Spinal cord (tissue), 10 donors: ENCODE measurements around the gene MARK3. TPM values are rescaled to one million over a fixed set of nuclear protein-coding genes. Genes with fewer than 3 reads are reported as not detected.
A peak's percentile ranks its signal among the peaks of the same experiment; 100 is the strongest.

ENCODE experiments used
- DNase-seq, 6 donors: peaks; one replicate each; pipeline versions ENCODE4 v3.0.0 to v3.0.0-alpha.2; 2013 to 2015; ENCODE audit warnings: low spot score in 6 of 6, low read depth in 4 of 6
- H3K27ac ChIP-seq: one replicate; pipeline ENCODE4 v1.5.1; 2013; ENCODE audit warnings: low read depth, low read length, control low read depth
- H3K27me3 ChIP-seq: one replicate; pipeline ENCODE4 v1.6.1; 2013; ENCODE audit warnings: low read length; ENCODE audit not compliant: control insufficient read depth, insufficient read depth
- H3K36me3 ChIP-seq: one replicate; pipeline ENCODE4 v1.6.1; 2013; ENCODE audit warnings: low read length; ENCODE audit not compliant: control insufficient read depth, insufficient read depth
- H3K4me1 ChIP-seq: one replicate; pipeline ENCODE4 v1.6.1; 2013; ENCODE audit warnings: low read length; ENCODE audit not compliant: control insufficient read depth, insufficient read depth
- H3K4me3 ChIP-seq: one replicate; pipeline ENCODE4 v1.5.1; 2013; ENCODE audit warnings: low read depth, low read length, control low read depth
- H3K9me3 ChIP-seq: one replicate; pipeline ENCODE4 v1.6.1; 2013; ENCODE audit warnings: low read length; ENCODE audit not compliant: control insufficient read depth, insufficient read depth
- WGBS: methylation state at CpG from one replicate; pipeline ENCODE4 v1.1.5; 2013; ENCODE audit warnings: missing lambda C conversion rate; ENCODE audit not compliant: insufficient coverage; 5-methylcytosine and 5-hydroxymethylcytosine counted together
- polyA plus RNA-seq, 2 donors: library from polyadenylated mRNA; unstranded; fragments of 120-200 nt; gene quantifications; one replicate each; pipeline ENCODE4 v1.2.1, GENCODE V29; 2013; ENCODE audit not compliant: insufficient read length in 2 of 2
- total RNA-seq, 2 donors: library from RNA; depleted of rRNA in 1 of 2; stranded (reverse); fragments of 120-200 nt in 1 of 2; fragments of >200 nt in 1 of 2; gene quantifications; one replicate each; pipeline versions ENCODE4 v1.2.3 to v1.2.4, GENCODE V29; 2013 to 2014
- donor health status: healthy.

Gene MARK3
- total and polyA plus RNA-seq, 4 donors, result 102 to 155 (median 124) TPM

- Histone ChIP-seq H3K27me3 (no peaks in the 10 kb centered on the region), H3K4me1 (peaks cover 3% of the 10 kb centered on the region), H3K9me3 (no peaks in the 10 kb centered on the region), H3K27ac (no peak overlapping the region), H3K4me3 (no peak overlapping the region), H3K36me3 (peaks cover 25% of the 10 kb centered on the region)
- no peak for DNase-seq
- WGBS, result 57% methylated on average over 2 of the region's 9 CpGs
Observed at GRCh38 chr14:103404032-103404918, 19.1 kb downstream of the MARK3 start.

GRCh38 chr14:103404920-103405319 is 19.7 kb downstream of the MARK3 start:
- 86% methylated on average over 2 of the region's 7 CpGs for WGBS
- no peak for DNase-seq
- Histone ChIP-seq H3K4me3 (no peak overlapping the region), H3K9me3 (no peaks in the 10 kb centered on the region), H3K36me3 (peaks cover 25% of the 10 kb centered on the region), H3K27ac (no peak overlapping the region), H3K27me3 (no peaks in the 10 kb centered on the region), H3K4me1 (peaks cover 3% of the 10 kb centered on the region)

- DNase-seq, result peak in 1 of 6 donors; percentile 47
- H3K27ac ChIP-seq, result no peak overlapping the region
- peaks cover 36% of the 10 kb centered on the region for H3K36me3 ChIP-seq
- no peaks in the 10 kb centered on the region for H3K9me3 ChIP-seq
- no peaks in the 10 kb centered on the region for H3K27me3 ChIP-seq
- H3K4me1 ChIP-seq, result peaks cover 3% of the 10 kb centered on the region
- no peak overlapping the region for H3K4me3 ChIP-seq
- 75% methylated on average over 5 of the region's 7 CpGs for WGBS
Observed at GRCh38 chr14:103408491-103409155, 23.4 kb downstream of the MARK3 start.

GRCh38 chr14:103416916-103417315 is 31.7 kb downstream of the MARK3 start:
- no peak for DNase-seq
- 75% methylated on average over 2 of the region's 2 CpGs for WGBS

GRCh38 chr14:103418481-103418818 is 33.2 kb downstream of the MARK3 start:
- DNase-seq, result no peak
- peaks cover 8% of the 10 kb centered on the region for H3K36me3 ChIP-seq
- no CpG with 5 or more reads among the region's 3 CpGs for WGBS
- no peak overlapping the region for H3K27ac ChIP-seq
- H3K4me3 ChIP-seq, result no peak overlapping the region
- no peaks in the 10 kb centered on the region for H3K9me3 ChIP-seq
- no peaks in the 10 kb centered on the region for H3K27me3 ChIP-seq
- H3K4me1 ChIP-seq, result no peaks in the 10 kb centered on the region

More at GRCh38 chr14:103416916-103417315, 31.7 kb downstream of the MARK3 start:
- no peaks in the 10 kb centered on the region for H3K4me1 ChIP-seq
- no peak overlapping the region for H3K27ac ChIP-seq
- H3K9me3 ChIP-seq, result no peaks in the 10 kb centered on the region
- H3K36me3 ChIP-seq, result peaks cover 14% of the 10 kb centered on the region
- no peak overlapping the region for H3K4me3 ChIP-seq
- H3K27me3 ChIP-seq, result no peaks in the 10 kb centered on the region

GRCh38 chr14:103421556-103421955 is 36.3 kb downstream of the MARK3 start:
- no CpG with 5 or more reads among the region's 3 CpGs for WGBS
- Histone ChIP-seq H3K27ac (no peak overlapping the region), H3K4me3 (no peak overlapping the region), H3K9me3 (no peaks in the 10 kb centered on the region), H3K27me3 (no peaks in the 10 kb centered on the region), H3K4me1 (no peaks in the 10 kb centered on the region), H3K36me3 (peaks cover 2% of the 10 kb centered on the region)
- DNase-seq, result no peak

GRCh38 chr14:103423050-103423461 is 37.8 kb downstream of the MARK3 start:
- Histone ChIP-seq H3K27me3 (no peaks in the 10 kb centered on the region), H3K4me3 (no peak overlapping the region), H3K4me1 (peaks cover 3% of the 10 kb centered on the region), H3K9me3 (no peaks in the 10 kb centered on the region), H3K36me3 (no peaks in the 10 kb centered on the region), H3K27ac (no peak overlapping the region)
- WGBS, result no CpG with 5 or more reads among the region's 1 CpG
- no peak for DNase-seq

GRCh38 chr14:103427485-103428443 is 42.5 kb downstream of the MARK3 start:
- H3K9me3 ChIP-seq, result no peaks in the 10 kb centered on the region
- peak in 1 of 6 donors; percentile 43 for DNase-seq
- peaks cover 3% of the 10 kb centered on the region for H3K4me1 ChIP-seq
- H3K27me3 ChIP-seq, result no peaks in the 10 kb centered on the region
- H3K36me3 ChIP-seq, result peaks cover 3% of the 10 kb centered on the region
- no CpG with 5 or more reads among the region's 3 CpGs for WGBS
- no peak overlapping the region for H3K4me3 ChIP-seq
- H3K27ac ChIP-seq, result no peak overlapping the region
